HEK293T (cell line): ENCODE data around the gene SYCE1.

Experiments
- BHLHE40 ChIP-seq: fragments of 450-650 bp; IDR thresholded peaks from 2 replicates; pipeline ENCODE4 v1.6.1; 2016; ENCODE audit warnings: mild to moderate bottlenecking, moderate library complexity, borderline replicate concordance
- SUZ12 ChIP-seq: fragments of 450-650 bp; IDR thresholded peaks from 2 replicates; pipeline ENCODE4 v1.6.1; 2016; ENCODE audit warnings: mild to moderate bottlenecking

- TF ChIP-seq SUZ12, result no peak
- no peak for TF ChIP-seq BHLHE40
These were observed 45.1 kb downstream of the SYCE1 start for GRCh38 chr10:133520193-133520738.
